ENCODE measurements around the gene RAB36.

RAB36 gene

GRCh38 chr22:23166042-23166831 lies 21.0 kb downstream of the RAB36 start:
- H3K4me3 ChIP-seq (ENCODE audit: low read length) = no peak overlapping the region
- DNase-seq = no peak
- H3K79me2 ChIP-seq (ENCODE audit: low read length) = no peaks in the 10 kb centered on the region; the same call in 1 of the 2 replicates
- no peaks in the 10 kb centered on the region for H4K20me1 ChIP-seq (ENCODE audit: insufficient read depth, low read length)
- H3K4me1 ChIP-seq (ENCODE audit: low read length) = no peaks in the 10 kb centered on the region
- peaks cover 14% of the 10 kb centered on the region; the same call in 1 of the 2 replicates for H3F3A ChIP-seq (ENCODE audit: insufficient read depth, low read length)
- H2AFZ ChIP-seq (ENCODE audit: low read length) = no peak overlapping the region
- H3K9me3 ChIP-seq (replicated peaks; ENCODE audit: insufficient read depth, low read length) = no peaks in the 10 kb centered on the region
- TF ChIP-seq CTCF (IDR thresholded peaks at IDR 0.05; ENCODE audit: low read length) (no peak), EZH2phosphoT487 (IDR thresholded peaks at IDR 0.05; ENCODE audit: low read length) (no peak), EZH2 (optimal IDR thresholded peaks at IDR 0.05; ENCODE audit: low read depth, low read length) (no peak)
- no peak overlapping the region for H3K27ac ChIP-seq (ENCODE audit: low read length)
- H3K9me2 ChIP-seq (replicated peaks; ENCODE audit: insufficient read depth, low read length) = no peaks in the 10 kb centered on the region
- H3K4me2 ChIP-seq (ENCODE audit: low read depth, low read length) = no peak overlapping the region
- no peaks in the 10 kb centered on the region for H3K36me3 ChIP-seq (replicated peaks; ENCODE audit: insufficient read depth, low read length)
- H3K9ac ChIP-seq (ENCODE audit: low read length) = no peak overlapping the region
- H3K27me3 ChIP-seq (replicated peaks; ENCODE audit: insufficient read depth, low read length) = no peaks in the 10 kb centered on the region

GRCh38 chr22:23166841-23167616 lies 21.8 kb downstream of the RAB36 start:
- no peaks in the 10 kb centered on the region for H3K9me3 ChIP-seq (replicated peaks; ENCODE audit: insufficient read depth, low read length)
- no peak overlapping the region for H2AFZ ChIP-seq (ENCODE audit: low read length)
- H3F3A ChIP-seq (ENCODE audit: insufficient read depth, low read length) = peaks cover 14% of the 10 kb centered on the region; the same call in 1 of the 2 replicates
- H3K79me2 ChIP-seq (ENCODE audit: low read length) = no peaks in the 10 kb centered on the region
- no peaks in the 10 kb centered on the region for H3K27me3 ChIP-seq (replicated peaks; ENCODE audit: insufficient read depth, low read length)
- TF ChIP-seq EZH2phosphoT487 (IDR thresholded peaks at IDR 0.05; ENCODE audit: low read length) (no peak), CTCF (IDR thresholded peaks at IDR 0.05; ENCODE audit: low read length) (no peak), EZH2 (optimal IDR thresholded peaks at IDR 0.05; ENCODE audit: low read depth, low read length) (no peak)
- H3K27ac ChIP-seq (ENCODE audit: low read length) = no peak overlapping the region
- DNase-seq = no peak
- no peak overlapping the region for H3K4me3 ChIP-seq (ENCODE audit: low read length)
- no peak overlapping the region for H3K4me2 ChIP-seq (ENCODE audit: low read depth, low read length)
- no peaks in the 10 kb centered on the region for H3K9me2 ChIP-seq (replicated peaks; ENCODE audit: insufficient read depth, low read length)
- no peaks in the 10 kb centered on the region for H4K20me1 ChIP-seq (ENCODE audit: insufficient read depth, low read length)
- no peaks in the 10 kb centered on the region for H3K36me3 ChIP-seq (replicated peaks; ENCODE audit: insufficient read depth, low read length)
- H3K4me1 ChIP-seq (ENCODE audit: low read length) = no peaks in the 10 kb centered on the region
- H3K9ac ChIP-seq (ENCODE audit: low read length) = no peak overlapping the region

- H3K4me2 ChIP-seq (ENCODE audit: low read depth, low read length) = no peak overlapping the region
- H3F3A ChIP-seq (ENCODE audit: insufficient read depth, low read length) = peaks cover 10% of the 10 kb centered on the region; the same call in 1 of the 2 replicates
- TF ChIP-seq CTCF (IDR thresholded peaks at IDR 0.05; ENCODE audit: low read length) (no peak), EZH2 (optimal IDR thresholded peaks at IDR 0.05; ENCODE audit: low read depth, low read length) (no peak), EZH2phosphoT487 (IDR thresholded peaks at IDR 0.05; ENCODE audit: low read length) (no peak)
- no peak for DNase-seq
- H3K9me3 ChIP-seq (replicated peaks; ENCODE audit: insufficient read depth, low read length) = no peaks in the 10 kb centered on the region
- H3K9ac ChIP-seq (ENCODE audit: low read length) = no peak overlapping the region
- no peaks in the 10 kb centered on the region for H3K27me3 ChIP-seq (replicated peaks; ENCODE audit: insufficient read depth, low read length)
- no peaks in the 10 kb centered on the region for H3K36me3 ChIP-seq (replicated peaks; ENCODE audit: insufficient read depth, low read length)
- H4K20me1 ChIP-seq (ENCODE audit: insufficient read depth, low read length) = no peaks in the 10 kb centered on the region
- no peak overlapping the region for H3K4me3 ChIP-seq (ENCODE audit: low read length)
- H3K79me2 ChIP-seq (ENCODE audit: low read length) = no peaks in the 10 kb centered on the region
- no peaks in the 10 kb centered on the region for H3K4me1 ChIP-seq (ENCODE audit: low read length)
- no peaks in the 10 kb centered on the region for H3K9me2 ChIP-seq (replicated peaks; ENCODE audit: insufficient read depth, low read length)
- H3K27ac ChIP-seq (ENCODE audit: low read length) = no peak overlapping the region
- no peak overlapping the region for H2AFZ ChIP-seq (ENCODE audit: low read length)
These were observed 23.2 kb downstream of the RAB36 start for GRCh38 chr22:23168391-23169042.
